HG02970 (cell line): ENCODE data around the gene DUS1L.

Experiments used
- ATAC-seq: cut with Tn5 transposase; IDR thresholded peaks from one replicate; pipeline ENCODE4 v1.9.1; 2021; ENCODE audit warnings: mild to moderate bottlenecking, moderate library complexity, moderate number of reproducible peaks; ENCODE audit not compliant: unreplicated experiment, low FRiP score

The DUS1L gene

DNA sequence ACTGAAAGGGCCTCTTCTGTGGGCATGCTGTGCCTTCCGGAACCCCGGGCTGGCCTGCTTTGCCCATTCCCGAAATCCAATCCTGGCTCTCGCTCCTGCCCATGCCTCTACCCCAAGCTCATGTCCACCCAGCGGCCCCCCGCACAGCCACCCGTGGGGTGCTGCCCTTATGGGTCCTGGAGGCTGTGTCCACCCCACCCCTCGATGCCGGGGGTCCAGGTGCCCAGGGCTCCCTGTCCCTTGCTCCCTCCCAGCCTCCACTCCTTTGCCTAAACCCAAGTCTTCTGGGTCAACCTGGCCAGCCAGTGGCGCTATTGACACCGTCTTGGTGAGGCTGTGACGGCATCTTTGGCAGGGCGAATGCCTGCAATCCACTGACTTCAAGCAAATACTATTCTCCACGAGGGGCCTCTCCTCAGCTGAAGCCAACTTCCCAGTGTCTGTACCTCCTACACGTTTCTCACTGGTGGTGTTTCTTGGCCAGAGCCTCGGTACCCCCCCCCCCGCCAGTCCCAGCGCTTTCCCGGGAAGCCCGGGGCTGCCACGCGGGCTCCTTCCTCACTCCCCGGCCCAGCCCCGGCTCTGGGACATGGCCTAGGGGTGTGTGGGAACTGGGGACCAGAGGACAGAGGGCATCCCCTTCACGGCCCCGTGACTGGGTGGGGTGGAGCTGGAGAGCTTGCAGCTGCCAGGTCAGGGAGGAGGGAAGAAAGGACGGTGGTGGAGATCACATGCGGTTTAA is 12.2 kb upstream of the DUS1L start:
- no peak for ATAC-seq

DNA sequence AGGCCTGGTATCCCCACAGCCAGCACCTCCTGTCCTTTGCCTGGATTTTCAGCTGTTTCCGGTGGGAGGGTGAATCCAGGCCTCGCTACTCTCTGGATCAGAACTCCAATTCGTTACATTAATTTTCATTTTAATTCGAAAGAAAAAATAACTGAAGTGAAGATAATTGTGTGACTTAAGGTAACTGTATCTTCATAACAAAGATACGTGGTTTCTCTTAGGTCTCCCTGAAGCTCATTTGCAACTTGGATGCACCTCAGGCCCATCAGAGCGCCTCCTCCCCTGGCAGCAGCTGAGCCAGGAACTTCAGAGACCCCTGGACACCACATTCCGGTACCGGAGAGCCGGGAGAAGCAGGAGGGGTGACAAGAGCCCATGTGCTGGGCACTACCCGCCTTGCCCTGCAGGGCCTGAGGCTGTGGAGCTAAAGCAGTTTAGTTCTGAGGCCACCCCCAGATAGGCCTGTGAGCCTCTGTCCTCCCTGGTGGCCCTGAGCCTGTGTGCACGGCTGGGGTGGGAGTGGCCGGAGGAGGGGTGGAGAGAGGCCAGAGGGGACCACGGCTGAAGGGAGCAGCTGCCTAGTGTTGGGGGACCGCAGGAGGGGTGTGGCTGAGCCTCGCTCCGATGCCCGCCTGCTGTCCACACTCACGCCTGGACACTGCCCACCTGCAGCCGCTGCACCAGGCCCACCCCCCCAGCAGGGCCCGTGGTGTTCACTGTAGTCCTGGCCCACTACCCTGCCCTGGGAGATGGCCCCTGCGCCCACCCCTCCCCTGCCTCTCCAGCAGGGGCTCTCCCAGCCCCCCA is 11.4 kb upstream of the DUS1L start:
- ATAC-seq = no peak

DNA sequence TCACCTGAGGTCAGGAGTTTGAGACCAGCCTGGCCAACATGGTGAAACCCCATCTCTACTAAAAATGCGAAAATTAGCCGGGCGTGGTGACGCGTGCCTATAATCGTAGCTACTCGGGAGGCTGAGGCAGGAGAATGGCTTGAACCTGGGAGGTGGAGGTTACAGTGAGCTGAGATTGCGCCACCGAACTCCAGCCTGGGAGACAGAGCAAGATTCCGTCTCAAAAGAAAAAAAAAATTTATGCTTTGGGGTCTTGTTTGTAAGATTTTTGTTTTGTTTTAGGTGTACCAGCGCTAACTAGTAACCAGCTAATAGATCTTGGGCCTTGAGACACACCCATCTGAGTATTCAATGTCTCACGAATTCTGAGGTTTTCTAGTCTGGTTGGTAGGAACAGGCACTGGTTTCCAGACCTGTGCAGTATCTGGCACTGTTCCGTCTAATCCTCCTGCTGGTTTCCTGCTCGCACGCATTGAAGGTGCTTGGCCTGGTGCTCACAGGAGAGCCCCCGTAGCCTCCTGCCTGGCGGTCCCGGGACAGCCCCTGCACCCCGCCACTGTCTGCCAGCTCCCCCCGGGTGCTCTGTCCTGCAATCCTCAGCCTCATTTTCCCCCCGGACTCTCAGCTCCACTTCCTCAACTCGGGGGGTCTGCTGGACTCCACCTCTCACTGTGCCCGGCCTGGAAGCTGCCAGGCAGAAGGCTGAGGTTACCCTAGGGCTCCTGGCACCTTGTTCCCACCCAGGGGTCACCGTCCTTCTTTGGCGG is 10.6 kb upstream of the DUS1L start:
- ATAC-seq = no peak

DNA sequence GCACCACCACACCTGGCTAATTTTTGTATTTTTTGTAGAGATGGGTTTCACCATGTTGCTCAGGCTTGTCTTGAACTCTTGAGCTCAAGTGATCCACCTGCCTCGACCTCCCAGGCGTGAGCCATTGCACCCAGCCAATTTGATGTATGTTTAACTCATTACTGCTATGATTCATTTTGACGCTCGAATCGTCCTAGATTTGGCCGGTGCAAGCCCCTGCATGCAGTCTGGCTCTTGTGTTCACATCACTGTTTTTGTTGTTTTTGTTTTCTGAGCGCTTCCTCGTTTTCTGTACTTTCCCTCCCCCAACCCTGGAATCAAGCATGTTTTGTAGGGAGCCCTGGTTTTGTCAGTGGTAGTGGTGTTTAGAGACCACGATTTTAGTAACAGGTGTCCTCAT is 7.8 kb upstream of the DUS1L start:
- ATAC-seq = no peak

DNA sequence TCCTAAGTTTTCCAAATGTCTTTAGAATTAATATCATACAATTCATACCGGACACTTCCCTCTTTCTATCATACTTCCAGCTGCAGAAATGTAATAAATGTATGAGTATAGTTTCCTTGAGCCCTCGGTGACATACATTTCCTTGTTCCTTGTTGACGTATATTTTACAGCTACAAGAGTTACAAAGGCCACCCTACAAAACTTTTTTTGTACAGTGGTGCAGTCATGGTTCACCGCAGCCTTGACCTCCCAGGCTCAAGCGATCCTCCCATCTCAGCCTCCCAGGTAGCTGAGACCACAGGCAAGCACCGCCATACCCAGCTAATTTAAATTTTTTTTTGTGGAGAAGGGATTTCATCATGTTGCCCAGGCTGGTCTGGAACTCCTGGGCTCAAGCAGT is 7.2 kb upstream of the DUS1L start:
- ATAC-seq = no peak

DNA sequence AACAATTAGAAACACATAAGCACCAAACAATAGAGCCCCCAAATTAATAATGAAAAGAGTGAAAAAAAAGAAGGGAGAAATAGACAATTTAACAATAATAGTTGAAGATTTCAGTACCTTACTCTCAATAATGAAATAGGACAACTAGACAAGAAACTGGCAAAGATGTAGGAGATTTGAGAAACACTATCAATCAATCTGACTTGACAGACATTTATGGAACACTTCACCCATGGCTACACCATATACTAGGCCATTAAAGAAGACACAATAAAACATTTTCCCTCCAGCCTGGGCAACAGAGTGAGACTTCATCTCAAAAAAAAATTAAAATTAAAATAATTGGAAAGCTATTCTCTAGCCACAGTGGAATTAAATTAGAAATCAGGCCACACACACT is 5.0 kb upstream of the DUS1L start:
- no peak for ATAC-seq

DNA sequence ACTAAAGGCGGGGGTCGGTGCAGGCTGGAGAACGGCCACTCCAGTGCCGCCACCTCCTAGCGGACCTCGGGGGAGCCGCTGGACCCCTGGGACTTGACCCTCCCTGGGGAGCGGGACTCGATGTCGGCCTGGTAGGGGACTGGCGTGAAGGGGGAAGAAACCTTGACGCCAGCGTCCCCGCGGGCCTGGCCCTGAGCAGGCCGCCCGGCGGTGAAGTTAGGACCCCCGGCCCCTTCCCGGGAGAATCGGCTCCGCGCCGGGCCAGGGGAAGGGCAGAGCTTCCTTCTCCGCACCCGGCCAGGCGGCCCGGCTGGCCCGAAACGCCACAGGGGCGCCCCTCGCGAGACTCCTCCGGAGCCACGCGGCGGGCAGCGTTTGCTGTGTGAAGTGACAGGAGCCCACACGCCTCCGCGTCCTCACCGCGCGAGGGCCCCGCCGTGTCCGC is 389 bp downstream of the DUS1L start:
- peak; percentile 24 for ATAC-seq

DNA sequence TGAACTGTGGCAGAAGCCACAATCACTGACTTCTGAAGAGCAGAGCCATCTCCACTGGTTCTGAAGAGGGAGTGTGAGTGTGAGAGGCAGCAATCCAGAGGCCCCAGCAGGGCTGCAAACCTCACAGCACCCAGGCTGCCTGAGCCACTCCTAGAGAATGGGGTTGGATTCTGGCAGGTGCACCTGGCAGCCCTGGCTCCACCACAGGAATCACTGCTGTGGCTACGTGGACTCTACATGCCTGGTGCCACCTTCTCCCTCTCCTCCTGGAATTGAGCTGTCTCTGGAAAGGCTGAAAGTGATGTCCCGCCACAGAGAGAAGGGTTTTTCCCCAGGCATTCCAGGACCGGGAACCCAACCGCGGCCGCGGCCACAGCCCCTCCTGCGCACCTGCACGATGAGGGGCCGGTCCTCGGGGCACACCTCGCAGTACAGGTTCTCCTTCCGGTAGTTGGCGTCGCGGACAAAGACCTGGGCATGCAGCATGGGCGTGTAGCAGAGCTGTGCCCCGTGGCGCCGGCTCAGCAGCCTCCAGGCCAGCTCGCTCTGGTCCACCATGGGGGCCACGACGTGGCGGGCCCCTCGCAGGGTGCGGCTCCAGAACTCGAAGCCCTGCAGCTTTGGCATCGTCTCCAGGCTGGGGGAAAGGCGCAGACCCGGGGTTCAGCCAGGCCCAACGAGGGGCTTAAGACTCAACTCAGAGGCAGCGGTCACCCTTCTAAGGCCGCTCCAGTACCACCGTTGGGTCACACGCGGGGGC is 991 bp downstream of the DUS1L start:
- no peak for ATAC-seq

DNA sequence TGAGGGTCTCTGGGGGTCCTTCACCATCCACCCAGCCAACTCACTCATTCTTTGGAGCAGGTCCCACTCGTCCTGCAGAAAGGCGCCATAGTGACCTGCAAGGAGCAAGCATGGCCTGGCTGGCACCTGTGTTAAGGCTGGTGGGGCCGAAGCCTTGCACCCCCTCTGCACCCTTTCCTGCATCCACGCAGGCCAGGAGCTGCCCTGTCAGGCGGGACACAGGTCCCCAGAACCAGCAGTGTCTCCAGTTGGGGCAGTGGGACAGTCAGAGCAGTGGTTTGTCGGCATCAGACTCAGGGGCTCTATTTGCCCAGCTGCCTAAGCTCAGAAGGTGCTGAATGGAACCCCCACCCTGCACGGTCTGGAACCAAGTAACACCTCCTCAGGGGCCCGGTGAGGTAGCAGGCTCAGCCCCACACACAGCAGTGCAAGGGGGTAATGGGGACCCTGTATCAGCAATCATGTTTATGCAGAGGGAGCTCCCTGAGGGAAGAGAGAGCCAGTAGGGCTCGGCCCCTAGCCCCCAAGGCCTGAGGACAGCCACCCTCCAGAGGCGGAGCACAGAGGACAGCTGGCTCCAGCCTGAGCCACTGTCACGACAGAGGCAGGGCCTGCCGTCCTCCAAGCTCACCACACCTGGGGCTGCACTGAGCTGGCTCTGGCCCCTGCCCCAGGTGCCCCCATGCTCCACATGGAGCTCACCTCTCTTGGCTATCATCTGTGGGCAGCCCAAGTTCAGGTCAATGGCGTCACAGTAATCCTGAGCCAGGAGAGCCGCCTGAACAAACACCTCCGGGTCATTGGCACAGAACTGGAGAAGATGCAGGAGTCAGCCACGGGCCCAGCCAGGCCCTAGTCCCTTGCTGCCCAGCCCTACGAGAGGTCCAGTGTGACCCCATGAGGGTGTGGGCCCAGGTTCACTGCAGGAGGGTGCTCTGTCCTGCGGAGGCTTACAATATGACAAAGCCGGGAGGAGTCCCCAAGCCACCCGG is 1.9 kb downstream of the DUS1L start:
- ATAC-seq = no peak

DNA sequence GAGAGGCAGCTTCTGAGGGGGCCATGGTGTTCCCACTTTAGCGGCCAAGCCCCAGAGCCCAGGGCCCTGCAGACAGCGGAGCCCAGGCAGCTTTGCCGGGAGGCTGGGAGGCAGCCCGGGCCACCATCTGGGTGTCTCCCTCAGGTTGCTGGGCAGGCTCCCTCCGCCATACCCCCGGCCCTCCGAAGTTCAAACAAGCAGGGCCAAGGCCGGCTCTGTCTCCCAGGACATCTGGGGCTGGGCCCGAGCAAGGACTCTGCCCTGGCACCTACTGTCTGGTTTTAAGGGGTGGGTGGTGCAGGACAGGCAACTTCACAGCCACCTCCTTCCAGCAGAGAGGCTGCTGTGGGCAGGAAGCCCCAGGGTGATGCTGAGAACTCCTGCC is 2.6 kb downstream of the DUS1L start:
- no peak for ATAC-seq

DNA sequence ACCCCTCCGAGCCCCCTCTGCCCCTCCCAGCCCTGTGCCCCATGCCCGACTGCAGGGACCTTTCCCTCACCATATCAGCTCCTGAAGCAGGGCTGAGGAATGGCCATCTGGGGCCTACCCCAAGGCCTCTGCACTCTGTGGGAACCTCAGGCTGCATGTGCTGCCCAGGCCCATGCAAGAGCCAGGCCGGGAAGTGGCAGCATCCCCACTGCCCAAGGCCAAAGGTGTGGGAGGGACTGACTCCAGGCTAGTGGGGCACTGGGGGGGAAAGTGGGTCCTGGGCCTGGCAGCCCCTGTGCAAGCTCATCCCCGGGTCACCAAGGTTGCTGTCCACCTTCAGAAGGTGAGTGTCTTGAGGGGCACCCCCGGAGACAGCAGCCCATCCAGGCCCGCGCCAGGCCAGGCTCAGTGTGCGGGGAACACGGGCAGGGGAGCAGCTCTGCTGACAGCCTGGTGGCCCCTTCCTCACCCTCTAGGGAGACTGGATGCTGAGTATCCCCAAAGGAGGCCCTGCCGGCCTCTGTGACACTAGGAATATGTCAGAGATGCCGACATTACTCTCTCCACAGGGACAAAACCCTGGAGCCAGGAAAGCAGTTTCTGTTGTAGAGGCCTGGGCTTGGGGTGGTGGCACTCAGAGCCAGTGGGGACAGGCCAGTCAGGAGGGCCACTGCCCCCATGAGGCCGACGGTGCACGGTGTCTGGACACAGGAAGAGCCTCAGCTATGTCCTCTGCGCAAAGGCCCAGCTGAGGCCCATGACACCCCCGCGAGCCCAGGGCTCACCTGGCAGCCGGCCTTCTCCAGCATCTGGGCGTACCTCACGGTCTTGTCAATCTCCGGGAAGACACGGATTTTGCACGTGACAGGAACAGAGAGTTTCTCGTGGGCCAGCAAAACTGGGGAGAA is 3.3 kb downstream of the DUS1L start:
- ATAC-seq = no peak

DNA sequence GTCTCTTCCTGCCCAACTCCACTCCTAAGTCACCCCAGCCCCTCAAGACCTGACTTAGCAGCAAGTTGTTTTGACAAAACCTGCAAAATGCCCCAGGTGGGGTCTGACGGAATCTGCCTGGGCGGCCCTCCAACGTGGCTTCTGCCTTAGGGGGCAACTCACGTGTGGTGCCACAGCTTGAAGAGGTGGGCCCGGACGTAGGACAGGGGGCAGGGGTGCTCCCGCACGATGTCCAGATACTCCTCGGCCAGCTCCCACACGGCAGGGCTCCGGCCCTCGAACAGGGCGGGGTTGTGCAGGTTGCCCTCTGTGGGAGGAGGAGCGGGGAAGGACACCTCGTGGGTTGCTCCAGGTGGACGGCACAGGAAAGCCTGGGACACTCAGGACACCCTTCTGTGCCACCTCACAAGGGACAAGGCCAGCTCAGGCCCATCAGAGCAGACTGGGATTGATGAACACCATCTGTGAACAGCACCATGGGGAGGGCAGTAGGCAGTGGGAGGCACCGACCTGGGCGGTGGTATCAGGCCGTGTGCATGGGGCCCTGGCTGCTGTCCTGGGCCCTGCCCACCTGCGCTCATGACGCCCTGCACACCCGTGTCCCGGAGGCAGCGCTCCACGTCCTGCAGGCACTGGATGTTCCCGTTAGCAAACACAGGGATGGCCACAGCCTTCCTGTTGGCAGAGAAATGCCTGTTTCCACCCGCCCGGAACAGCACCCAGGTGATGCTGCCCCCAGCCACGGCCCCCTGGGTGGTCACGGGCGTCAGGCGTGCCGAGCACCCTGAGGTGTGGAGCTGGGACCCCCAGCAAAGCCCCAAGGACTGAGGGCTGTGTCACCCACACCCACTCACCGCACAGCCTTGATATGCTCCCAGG is 4.3 kb downstream of the DUS1L start:
- ATAC-seq = no peak

DNA sequence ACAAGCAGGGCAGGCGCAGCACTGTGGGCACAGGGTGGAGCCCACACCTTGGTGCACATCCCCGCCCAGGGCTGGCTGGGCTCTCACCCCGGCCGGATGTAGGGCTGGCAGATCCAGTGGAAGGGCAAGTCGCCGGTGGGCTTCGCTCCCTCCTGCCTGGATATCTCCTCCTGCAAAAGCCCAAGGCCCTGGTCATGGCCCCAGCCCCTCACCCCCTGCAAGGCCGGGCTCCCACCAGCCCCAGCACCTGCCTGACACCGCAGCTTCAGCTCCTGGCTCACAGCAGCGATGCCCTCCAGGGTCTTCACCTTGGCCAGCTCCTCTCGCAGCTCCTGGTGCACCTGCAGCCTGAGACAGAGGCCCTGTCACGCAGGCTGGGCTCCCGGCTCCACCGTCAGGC is 5.0 kb downstream of the DUS1L start:
- no peak for ATAC-seq

DNA sequence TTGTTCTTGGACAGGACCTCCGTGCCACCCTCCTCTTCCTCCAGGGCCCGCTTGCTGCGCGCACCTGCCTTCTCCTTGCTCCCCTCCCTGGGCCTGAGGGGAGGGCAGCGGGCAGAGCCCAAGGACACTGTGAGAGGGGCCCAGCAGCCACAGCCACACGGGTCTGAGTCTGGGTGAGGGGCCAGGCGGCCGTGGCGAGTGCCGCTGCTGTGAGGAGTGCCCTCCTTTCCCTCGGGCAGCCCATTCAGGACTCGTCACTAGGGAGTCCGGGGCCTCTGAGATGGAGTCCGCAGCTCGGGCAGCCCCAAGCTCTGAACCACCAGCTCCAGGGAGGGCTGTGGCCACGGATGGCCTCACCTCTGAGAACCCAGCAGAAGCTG is 5.6 kb downstream of the DUS1L start:
- no peak for ATAC-seq

DNA sequence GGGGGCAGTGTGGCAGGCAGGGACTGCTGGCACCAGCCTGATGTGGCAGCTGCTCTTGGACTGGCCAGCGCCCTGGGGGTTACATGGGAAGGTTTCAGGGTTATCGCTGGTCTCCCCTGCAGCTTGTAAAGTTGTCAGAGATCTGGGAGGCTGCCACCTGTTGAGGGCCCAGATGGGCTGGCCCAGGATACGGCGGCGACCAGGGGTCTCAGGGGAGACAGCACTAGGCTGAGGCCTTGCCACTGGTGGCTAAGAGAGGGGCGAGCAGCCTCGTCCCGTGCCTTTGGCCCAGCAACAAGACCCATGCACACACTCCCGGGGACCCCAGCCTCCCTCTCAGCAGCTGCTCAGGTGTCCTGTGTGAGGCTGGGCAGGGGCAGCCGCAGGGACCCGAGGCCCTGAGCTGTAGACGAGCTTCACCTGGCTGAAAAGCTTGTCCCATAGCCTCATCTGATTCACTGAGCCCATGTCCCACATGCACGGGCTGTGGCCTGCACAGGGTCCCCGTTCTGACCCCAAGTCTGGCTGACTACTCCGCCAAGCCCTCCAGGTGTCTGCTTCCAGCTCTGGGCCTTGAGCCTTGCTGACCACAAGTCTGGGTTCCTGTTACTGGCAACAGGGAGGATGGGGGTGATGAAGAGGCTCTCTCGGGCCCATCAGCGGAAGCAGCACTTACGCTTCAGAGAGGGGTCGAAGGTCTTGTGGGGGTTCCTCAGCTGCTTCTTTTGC is 6.2 kb downstream of the DUS1L start:
- ATAC-seq = no peak

DNA sequence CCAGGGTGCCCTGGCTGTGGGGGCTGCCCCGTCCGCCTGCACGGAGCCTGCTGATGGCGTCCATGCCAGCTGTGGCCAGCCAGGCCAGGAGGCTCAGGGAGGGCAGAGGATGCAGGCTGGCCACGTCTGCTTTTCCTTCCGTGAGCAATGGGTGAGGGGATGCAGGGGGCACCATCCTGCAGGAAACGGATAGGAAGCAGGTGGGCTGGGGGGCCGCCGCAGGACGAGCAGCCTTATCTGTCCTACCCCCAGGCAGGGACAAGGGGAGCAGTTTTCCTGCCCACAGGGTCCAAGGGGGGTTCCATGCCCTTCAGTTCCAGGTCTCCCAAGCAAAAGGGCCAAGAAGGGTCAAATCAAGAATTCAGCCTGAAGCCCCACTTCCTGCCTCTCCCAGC is 6.8 kb downstream of the DUS1L start:
- no peak for ATAC-seq
